Ovary (tissue), 9 donors: ENCODE measurements around the gene PRDM7. TPM values are rescaled to one million over a fixed set of nuclear protein-coding genes. Genes with fewer than 3 reads are reported as not detected.

ENCODE experiments used
- DNase-seq, 5 donors: peaks; one replicate each; pipeline ENCODE4 v3.0.0-alpha.2; 2019 to 2020
- H3K27ac ChIP-seq, 2 donors: fragments of 200-600 bp; one replicate each; pipeline versions ENCODE4 v1.5.1 to v1.8.0; 2019 to 2022
- H3K27me3 ChIP-seq: fragments of 200-600 bp; one replicate; pipeline ENCODE4 v1.8.0; 2022
- H3K36me3 ChIP-seq: fragments of 200-600 bp; sonication (generic); one replicate; pipeline ENCODE4 v1.5.1; 2019
- H3K4me1 ChIP-seq: one replicate; pipeline ENCODE4 v1.8.1; 2013; ENCODE audit warnings: mild to moderate bottlenecking, moderate library complexity; ENCODE audit not compliant: insufficient read depth
- H3K4me3 ChIP-seq: fragments of 200-600 bp; sonication (generic); one replicate; pipeline ENCODE4 v1.5.1; 2017
- H3K9me3 ChIP-seq, 2 donors: fragments of 200-600 bp in 1 of 2; sonication (generic) in 1 of 2; one replicate each; pipeline versions ENCODE4 v1.5.1 to v1.8.1; 2013 to 2019; ENCODE audit warnings: mild to moderate bottlenecking in 1 of 2, moderate library complexity in 1 of 2
- EP300 ChIP-seq: sonication (generic); formaldehyde crosslinking; IDR thresholded peaks from one replicate; pipeline ENCODE4 v1.6.1; 2017; ENCODE audit warnings: antibody characterized with exemption
- POLR2A ChIP-seq: fragments of 450-650 bp; IDR thresholded peaks from one replicate; pipeline ENCODE4 v1.6.1; 2017; ENCODE audit warnings: antibody characterized with exemption, mild to moderate bottlenecking, moderate library complexity
- WGBS, 3 donors: extraction: QIAGEN DNeasy Blood & Tissue Kit in 1 of 3; methylation state at CpG; one replicate each; pipeline versions ENCODE4 v1.1.5 to v1.1.7; 2013 to 2017; 5-methylcytosine and 5-hydroxymethylcytosine counted together
- intact Hi-C, 4 donors: fragments of 100-400 bp; cut with DNase I; formaldehyde crosslinking; loops; one replicate each; pipeline versions ENCODE4 v1.11.0 to v1.15.1; 2022 to 2023
- polyA plus RNA-seq, 2 donors: library from polyadenylated mRNA; stranded (reverse); fragments of 200-250 nt in 1 of 2; fragments of 350-450 nt in 1 of 2; fragmentation: Illumina TruSeq in 1 of 2; extraction: RNeasy Lipid Tissue Mini Kit (QIAGEN cat#74804) in 1 of 2; gene quantifications; one replicate each; pipeline ENCODE4 v1.2.3, GENCODE V29; 2013 to 2014
- total RNA-seq, 7 donors: library from RNA; depleted of rRNA in 2 of 7; stranded (reverse); fragments of >200 nt in 2 of 7; fragmentation: NEBNext Ultra II Directional in 3 of 7; extraction: Animal tissue kit (Norgen Biotek cat#: 25700) in 3 of 7; gene quantifications; one replicate each; pipeline versions ENCODE4 v1.1.0 to v1.2.4, GENCODE V29; 2016 to 2023
- TF ChIP-seq, protein P1 (sequence below), 3 donors: fragments of 450-650 bp in 2 of 3; fragments of 200-600 bp in 1 of 3; IDR thresholded peaks; one replicate each; pipeline versions ENCODE4 v1.5.1 to v1.8.0; 2016 to 2022; ENCODE audit warnings: antibody characterized with exemption in 3 of 3, mild to moderate bottlenecking in 1 of 3
- donor health status: DM: no; HTN: no; CAD: no; lungs with moderate emphysema.
- donor health status: DM: no; HTN: no; CAD: no.
- donor health status: Bipolar disorder and iron deficiency.
- donor health status: DM: yes; HTN: yes; CAD: no.
- donor health status: DM: no; HTN: no; CAD: no.
- donor health status: DM: yes; HTN: yes; CAD: no.

The PRDM7 gene
- total and polyA plus RNA-seq, 9 donors, result not detected

DNA sequence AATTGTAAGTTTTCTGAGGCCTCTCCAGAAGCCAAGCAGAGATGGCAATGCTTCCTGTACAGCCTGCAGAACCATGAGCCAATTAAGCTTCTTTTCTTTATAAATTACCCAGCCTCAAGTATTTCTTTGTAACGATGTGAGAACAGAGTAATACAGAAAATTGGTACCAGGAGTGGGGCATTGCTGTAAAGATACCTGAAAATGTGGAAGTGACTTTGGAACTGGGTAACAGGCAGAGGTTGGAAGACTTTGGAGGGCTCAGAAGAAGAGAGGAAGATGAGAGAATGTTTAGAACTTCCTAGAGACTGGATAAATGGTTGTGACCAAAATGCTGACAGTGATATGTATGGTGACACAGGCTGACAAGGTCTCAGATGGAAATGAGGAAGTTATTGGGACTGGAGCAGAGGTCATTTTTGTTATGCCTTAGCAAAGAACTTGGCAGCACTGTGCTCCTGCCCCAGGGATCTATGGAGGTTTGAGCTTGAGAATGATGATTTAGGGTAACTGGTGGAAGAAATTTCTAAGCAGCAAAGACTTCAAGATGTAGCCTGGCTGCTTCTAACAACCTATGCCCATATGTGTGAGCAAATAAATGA is 23.1 kb downstream of the PRDM7 start:
- no peaks in the 10 kb centered on the region for H3K27me3 ChIP-seq
- H3K9me3 ChIP-seq, result peaks cover 0 to 7% of the 10 kb centered on the region in 2 donors
- 58 to 66% (median 65%) methylated on average over 1 of the region's 1 CpG for WGBS, 3 donors
- no peak for DNase-seq
- no peaks in the 10 kb centered on the region for H3K4me1 ChIP-seq
- TF ChIP-seq POLR2A, result no peak
- no peak for TF ChIP-seq EP300
- H3K4me3 ChIP-seq, result no peak overlapping the region
- H3K36me3 ChIP-seq, result no peaks in the 10 kb centered on the region
- intact Hi-C loops, result no loop called here
- no peak overlapping the region for H3K27ac ChIP-seq

DNA sequence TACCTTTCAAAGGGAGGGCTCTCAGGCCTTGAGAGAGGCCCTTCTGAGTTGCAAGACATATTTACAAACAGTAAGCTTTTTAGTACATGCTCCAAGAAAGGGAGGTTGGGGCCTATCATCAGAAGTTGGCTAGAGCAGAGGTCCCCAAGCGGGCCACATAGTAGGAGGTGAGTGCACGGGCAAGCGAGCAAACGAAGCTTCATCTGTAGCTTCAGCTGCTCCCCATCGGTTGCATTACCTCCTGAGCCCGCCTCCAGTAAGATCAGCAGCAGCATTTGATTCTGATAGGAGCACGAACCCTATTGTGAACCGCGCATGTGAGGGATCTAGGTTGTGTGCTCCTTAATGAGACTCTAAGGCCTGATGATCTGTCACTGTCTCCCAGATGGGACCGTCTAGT is 26.2 kb downstream of the PRDM7 start:
- no peaks in the 10 kb centered on the region for H3K36me3 ChIP-seq
- 89 to 91% (median 90%) methylated on average over 10 of the region's 10 CpGs for WGBS, 3 donors
- H3K27ac ChIP-seq, result no peak overlapping the region
- intact Hi-C loops, result no loop called here
- H3K9me3 ChIP-seq, result peaks cover 0 to 7% of the 10 kb centered on the region in 2 donors
- peaks cover 6% of the 10 kb centered on the region for H3K4me1 ChIP-seq
- H3K4me3 ChIP-seq, result no peak overlapping the region
- no peaks in the 10 kb centered on the region for H3K27me3 ChIP-seq
- DNase-seq, result no peak
- no peak for TF ChIP-seq POLR2A
- no peak for TF ChIP-seq EP300
- TF ChIP-seq, protein P1, sequence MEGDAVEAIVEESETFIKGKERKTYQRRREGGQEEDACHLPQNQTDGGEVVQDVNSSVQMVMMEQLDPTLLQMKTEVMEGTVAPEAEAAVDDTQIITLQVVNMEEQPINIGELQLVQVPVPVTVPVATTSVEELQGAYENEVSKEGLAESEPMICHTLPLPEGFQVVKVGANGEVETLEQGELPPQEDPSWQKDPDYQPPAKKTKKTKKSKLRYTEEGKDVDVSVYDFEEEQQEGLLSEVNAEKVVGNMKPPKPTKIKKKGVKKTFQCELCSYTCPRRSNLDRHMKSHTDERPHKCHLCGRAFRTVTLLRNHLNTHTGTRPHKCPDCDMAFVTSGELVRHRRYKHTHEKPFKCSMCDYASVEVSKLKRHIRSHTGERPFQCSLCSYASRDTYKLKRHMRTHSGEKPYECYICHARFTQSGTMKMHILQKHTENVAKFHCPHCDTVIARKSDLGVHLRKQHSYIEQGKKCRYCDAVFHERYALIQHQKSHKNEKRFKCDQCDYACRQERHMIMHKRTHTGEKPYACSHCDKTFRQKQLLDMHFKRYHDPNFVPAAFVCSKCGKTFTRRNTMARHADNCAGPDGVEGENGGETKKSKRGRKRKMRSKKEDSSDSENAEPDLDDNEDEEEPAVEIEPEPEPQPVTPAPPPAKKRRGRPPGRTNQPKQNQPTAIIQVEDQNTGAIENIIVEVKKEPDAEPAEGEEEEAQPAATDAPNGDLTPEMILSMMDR (IDR thresholded peaks at IDR 0.05), result no peak

DNA sequence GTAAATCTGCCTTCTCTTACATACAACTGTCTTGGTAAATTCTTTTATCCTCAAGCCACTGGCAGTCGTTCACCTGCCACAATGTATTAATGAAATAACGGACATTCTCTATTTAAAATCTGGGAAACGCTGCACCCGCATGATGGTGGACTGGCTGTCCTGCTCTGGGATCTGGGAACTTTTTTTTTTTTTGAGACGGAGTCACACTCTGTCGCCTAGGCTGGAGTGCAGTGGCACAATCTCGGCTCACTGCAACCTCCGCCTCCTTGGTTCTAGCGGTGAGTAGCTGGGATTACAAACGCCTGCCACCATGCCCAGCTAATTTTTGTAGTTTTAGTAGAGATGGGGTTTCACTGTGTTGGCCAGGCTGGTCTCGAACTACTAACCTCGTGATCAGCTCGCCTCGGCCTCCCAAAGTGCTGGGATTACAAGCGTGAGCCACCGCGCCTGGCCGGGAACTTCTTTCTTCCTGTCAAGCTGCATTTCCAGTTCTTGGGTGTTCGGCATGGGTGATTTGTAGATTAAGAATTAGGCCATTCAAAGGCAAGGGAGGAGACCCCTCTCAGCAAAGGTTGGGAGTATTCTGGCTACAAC is 28.3 kb downstream of the PRDM7 start:
- H3K4me1 ChIP-seq, result peaks cover 6% of the 10 kb centered on the region
- H3K27ac ChIP-seq, result peak overlapping the region in 1 of 2 donors; percentile 54
- H3K36me3 ChIP-seq, result no peaks in the 10 kb centered on the region
- TF ChIP-seq POLR2A (no peak), EP300 (no peak)
- TF ChIP-seq, protein P1 (IDR thresholded peaks at IDR 0.05), result no peak
- no peaks in the 10 kb centered on the region for H3K27me3 ChIP-seq
- 83 to 85% (median 85%) methylated on average over 19 of the region's 19 CpGs for WGBS, 3 donors
- intact Hi-C loops, result loop anchor here in 1 of 4 donors (2.0 kb wide), 1 partner anchor 32 kb away; no protein-coding TSS in a partner anchor
- H3K4me3 ChIP-seq, result peak overlapping the region; percentile 8
- H3K9me3 ChIP-seq, result no peaks in the 10 kb centered on the region
- DNase-seq, result no peak

DNA sequence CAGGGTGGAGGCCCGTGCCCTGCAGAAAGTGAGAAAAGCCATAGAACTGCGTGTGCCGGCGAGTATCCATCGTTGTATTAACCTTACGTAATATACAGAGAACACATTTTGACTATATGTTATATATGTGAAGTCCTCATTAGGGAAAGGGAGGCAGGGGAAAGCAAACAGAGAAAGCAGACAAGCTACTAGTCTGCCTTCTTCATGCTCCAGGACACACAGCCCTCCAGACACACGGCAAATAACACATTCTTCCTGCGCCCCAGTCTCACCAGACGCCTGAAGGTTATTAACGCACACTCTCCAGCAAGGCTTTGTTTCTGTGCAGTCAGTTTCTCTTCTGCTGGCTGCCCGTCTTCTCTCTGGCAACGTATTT is 28.8 kb downstream of the PRDM7 start:
- no peaks in the 10 kb centered on the region for H3K27me3 ChIP-seq
- intact Hi-C loops, result loop anchor here in 1 of 4 donors (2.0 kb wide), 1 partner anchor 32 kb away; no protein-coding TSS in a partner anchor
- H3K36me3 ChIP-seq, result no peaks in the 10 kb centered on the region
- H3K4me1 ChIP-seq, result peaks cover 6% of the 10 kb centered on the region
- peak overlapping the region; percentile 8 for H3K4me3 ChIP-seq
- WGBS, 3 donors, result 19 to 21% (median 20%) methylated on average over 12 of the region's 12 CpGs
- TF ChIP-seq POLR2A (no peak), EP300 (no peak)
- TF ChIP-seq, protein P1 (IDR thresholded peaks at IDR 0.05), result no peak
- H3K27ac ChIP-seq, result peak overlapping the region; percentile 54 to 65
- no peak for DNase-seq
- H3K9me3 ChIP-seq, result no peaks in the 10 kb centered on the region
